SK-N-SH treated with all-trans-retinoic acid at 6 μM for 48 hours (cell line): ENCODE data around the gene FAT1.

Experiments
- ATAC-seq: fragments of 200-7000 bp; cut with Tn5 transposase; 3 replicates; pipeline ENCODE4 v1.9.1; 2020; ENCODE audit warnings: mild to moderate bottlenecking, moderate library complexity
- ARNTL ChIP-seq: fragments of 450-650 bp; formaldehyde crosslinking; IDR thresholded peaks from 2 replicates; pipeline ENCODE4 v1.5.0; 2020; ENCODE audit warnings: low read depth, mild to moderate bottlenecking, moderate library complexity, borderline replicate concordance
- BACH2 ChIP-seq: fragments of 250-450 bp; sonication (Bioruptor Pico); IDR thresholded peaks from 2 replicates; pipeline ENCODE4 v1.9.0; 2021; ENCODE audit warnings: mild to moderate bottlenecking, borderline replicate concordance
- CREB5 ChIP-seq: fragments of 250-450 bp; sonication (Bioruptor Pico); IDR thresholded peaks from 2 replicates; pipeline ENCODE4 v1.5.1; 2020; ENCODE audit warnings: low read depth, mild to moderate bottlenecking, moderate library complexity
- CSDC2 ChIP-seq: fragments of 250-450 bp; sonication (Bioruptor Pico); IDR thresholded peaks from 2 replicates; pipeline ENCODE4 v1.5.0; 2020; ENCODE audit warnings: mild to moderate bottlenecking, moderate library complexity
- CSRNP3 ChIP-seq: fragments of 250-450 bp; sonication (Bioruptor Pico); IDR thresholded peaks from 2 replicates; pipeline ENCODE4 v1.5.1; 2021; ENCODE audit warnings: mild to moderate bottlenecking, moderate library complexity
- ESRRG ChIP-seq: fragments of 250-450 bp; sonication (Bioruptor Pico); IDR thresholded peaks from 2 replicates; pipeline ENCODE4 v1.6.1; 2021; ENCODE audit warnings: mild to moderate bottlenecking
- GLIS3 ChIP-seq: fragments of 250-450 bp; sonication (Bioruptor Pico); IDR thresholded peaks from 2 replicates; pipeline ENCODE4 v1.5.0; 2020; ENCODE audit warnings: mild to moderate bottlenecking, moderate library complexity
- ISL1 ChIP-seq: fragments of 250-450 bp; sonication (Bioruptor Pico); IDR thresholded peaks from 2 replicates; pipeline ENCODE4 v2.1.2; 2022; ENCODE audit warnings: mild to moderate bottlenecking, moderate library complexity
- OSR1 ChIP-seq: fragments of 250-450 bp; sonication (Bioruptor Pico); IDR thresholded peaks from 2 replicates; pipeline ENCODE4 v1.8.0; 2022; ENCODE audit warnings: moderate library complexity, mild to moderate bottlenecking, inconsistent platforms
- PATZ1 ChIP-seq: fragments of 250-450 bp; sonication (Bioruptor Pico); IDR thresholded peaks from 2 replicates; pipeline ENCODE4 v1.8.0; 2020; ENCODE audit warnings: mild to moderate bottlenecking, moderate library complexity, borderline replicate concordance
- POU6F1 ChIP-seq: fragments of 250-450 bp; sonication (Bioruptor Pico); IDR thresholded peaks from 2 replicates; pipeline ENCODE4 v1.8.0; 2021; ENCODE audit warnings: low read depth, mild to moderate bottlenecking, moderate library complexity, borderline replicate concordance
- PPARA ChIP-seq: fragments of 250-450 bp; sonication (Bioruptor Pico); IDR thresholded peaks from 2 replicates; pipeline ENCODE4 v1.5.0; 2020; ENCODE audit warnings: mild to moderate bottlenecking, borderline replicate concordance
- RARB ChIP-seq: fragments of 250-450 bp; sonication (Bioruptor Pico); IDR thresholded peaks from 2 replicates; pipeline ENCODE4 v1.8.0; 2021; ENCODE audit warnings: mild to moderate bottlenecking, moderate library complexity
- SNAI2 ChIP-seq: fragments of 250-450 bp; sonication (Bioruptor Pico); IDR thresholded peaks from 2 replicates; pipeline ENCODE4 v1.5.0; 2020; ENCODE audit warnings: mild to moderate bottlenecking, moderate library complexity
- TCF4 ChIP-seq: fragments of 250-450 bp; sonication (Bioruptor Pico); IDR thresholded peaks from 2 replicates; pipeline ENCODE4 v1.8.0; 2021; ENCODE audit warnings: mild to moderate bottlenecking, moderate library complexity, borderline replicate concordance
- TOX ChIP-seq: fragments of 250-450 bp; sonication (Bioruptor Pico); IDR thresholded peaks from 2 replicates; pipeline ENCODE4 v1.8.0; 2021; ENCODE audit warnings: mild to moderate bottlenecking, moderate library complexity, borderline replicate concordance
- TSHZ2 ChIP-seq: fragments of 250-450 bp; sonication (Bioruptor Pico); IDR thresholded peaks from 2 replicates; pipeline ENCODE4 v1.5.0; 2020; ENCODE audit warnings: mild to moderate bottlenecking, moderate library complexity
- ZC3H10 ChIP-seq: fragments of 250-450 bp; sonication (Bioruptor Pico); IDR thresholded peaks from 2 replicates; pipeline ENCODE4 v1.5.1; 2021; ENCODE audit warnings: mild to moderate bottlenecking, moderate library complexity
- ZFP30 ChIP-seq: fragments of 450-650 bp; formaldehyde crosslinking; IDR thresholded peaks from 2 replicates; pipeline ENCODE4 v1.5.0; 2022; ENCODE audit warnings: mild to moderate bottlenecking, moderate library complexity
- ZNF565 ChIP-seq: fragments of 450-650 bp; formaldehyde crosslinking; conservative IDR thresholded peaks from 2 replicates; pipeline ENCODE4 v1.5.0; 2020; ENCODE audit warnings: low read depth, mild to moderate bottlenecking, moderate library complexity
- ZNF70 ChIP-seq: fragments of 450-650 bp; formaldehyde crosslinking; IDR thresholded peaks from 2 replicates; pipeline ENCODE4 v1.5.0; 2020; ENCODE audit warnings: mild to moderate bottlenecking, moderate library complexity
- ZNF8 ChIP-seq: fragments of 450-650 bp; formaldehyde crosslinking; IDR thresholded peaks from 2 replicates; pipeline ENCODE4 v1.5.0; 2020; ENCODE audit warnings: mild to moderate bottlenecking, moderate library complexity

The FAT1 gene

GRCh38 chr4:186560647-186561046 lies 163.0 kb downstream of the FAT1 start (continued):
- TF ChIP-seq ZFP30 (no peak), ZNF70 (no peak), TCF4 (CRISPR knock-in tag) (no peak), ZNF8 (CRISPR knock-in tag) (no peak), OSR1 (CRISPR knock-in tag) (no peak), ZC3H10 (CRISPR knock-in tag) (no peak), BACH2 (CRISPR knock-in tag) (no peak), ESRRG (CRISPR knock-in tag) (no peak), TSHZ2 (no peak)

GRCh38 chr4:186557486-186557885 lies 166.2 kb downstream of the FAT1 start:
- no peak for TF ChIP-seq PATZ1 (CRISPR knock-in tag)
- TF ChIP-seq CREB5: no peak
- TF ChIP-seq GLIS3 (CRISPR knock-in tag): no peak
- TF ChIP-seq ZFP30: no peak
- TF ChIP-seq TSHZ2: no peak
- no peak for TF ChIP-seq ZNF8 (CRISPR knock-in tag)
- TF ChIP-seq ARNTL: no peak
- TF ChIP-seq POU6F1 (CRISPR knock-in tag): no peak
- TF ChIP-seq TOX (CRISPR knock-in tag): no peak
- no peak for TF ChIP-seq SNAI2
- TF ChIP-seq ISL1 (CRISPR knock-in tag): no peak
- no peak for TF ChIP-seq ESRRG (CRISPR knock-in tag)
- no peak for TF ChIP-seq ZNF70
- no peak for TF ChIP-seq CSDC2 (CRISPR knock-in tag)
- no peak for TF ChIP-seq ZC3H10 (CRISPR knock-in tag)
- TF ChIP-seq ZNF565 (CRISPR knock-in tag): no peak
- TF ChIP-seq BACH2 (CRISPR knock-in tag): no peak
- no peak for TF ChIP-seq CSRNP3 (CRISPR knock-in tag)
- TF ChIP-seq RARB (CRISPR knock-in tag): no peak
- TF ChIP-seq PPARA: no peak
- TF ChIP-seq, all 23 proteins: peak for 0
- no peak for ATAC-seq
